Measurements from ENCODE around the gene NOXO1.
"Not testable (repeated sequence)": the region's sequence is repeated elsewhere in the genome, so short reads cannot be mapped to it uniquely, and the experiment has no call there.

The NOXO1 gene

DNA sequence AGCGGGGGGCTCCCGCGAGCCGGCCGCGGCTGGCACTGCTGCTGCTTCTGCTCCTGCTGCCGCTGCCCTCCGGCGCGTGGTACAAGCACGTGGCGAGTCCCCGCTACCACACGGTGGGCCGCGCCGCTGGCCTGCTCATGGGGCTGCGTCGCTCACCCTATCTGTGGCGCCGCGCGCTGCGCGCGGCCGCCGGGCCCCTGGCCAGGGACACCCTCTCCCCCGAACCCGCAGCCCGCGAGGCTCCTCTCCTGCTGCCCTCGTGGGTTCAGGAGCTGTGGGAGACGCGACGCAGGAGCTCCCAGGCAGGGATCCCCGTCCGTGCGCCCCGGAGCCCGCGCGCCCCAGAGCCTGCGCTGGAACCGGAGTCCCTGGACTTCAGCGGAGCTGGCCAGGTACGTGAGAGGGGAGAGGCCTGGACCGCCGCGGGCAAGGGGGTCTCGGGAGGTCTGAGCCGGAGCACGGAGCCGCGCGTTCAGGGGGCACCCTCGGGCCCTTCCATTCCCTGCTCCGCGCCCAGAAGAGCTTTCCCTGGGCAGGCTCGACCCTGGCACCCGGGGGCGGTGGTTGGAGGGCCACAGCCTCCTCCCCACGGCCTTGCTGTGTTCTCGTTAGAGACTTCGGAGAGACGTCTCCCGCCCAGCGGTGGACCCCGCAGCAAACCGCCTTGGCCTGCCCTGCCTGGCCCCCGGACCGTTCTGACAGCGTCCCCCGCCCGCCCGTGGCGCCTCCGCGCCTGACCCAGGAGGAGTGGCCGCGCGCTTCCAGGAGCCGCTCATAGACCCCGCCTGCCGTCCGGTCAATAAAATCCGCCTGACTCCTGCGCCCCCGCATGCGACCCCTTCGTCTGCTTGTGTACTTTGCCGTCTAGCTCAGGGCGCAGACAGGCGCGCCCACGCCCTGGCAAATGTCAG lies 38.9 kb upstream of the NOXO1 start:
- no peak for DNase-seq (ENCODE audit: low read depth)
- no peak overlapping the region for H3K4me3 ChIP-seq (ENCODE audit: low read depth, low read length)
- TF ChIP-seq, protein P1, sequence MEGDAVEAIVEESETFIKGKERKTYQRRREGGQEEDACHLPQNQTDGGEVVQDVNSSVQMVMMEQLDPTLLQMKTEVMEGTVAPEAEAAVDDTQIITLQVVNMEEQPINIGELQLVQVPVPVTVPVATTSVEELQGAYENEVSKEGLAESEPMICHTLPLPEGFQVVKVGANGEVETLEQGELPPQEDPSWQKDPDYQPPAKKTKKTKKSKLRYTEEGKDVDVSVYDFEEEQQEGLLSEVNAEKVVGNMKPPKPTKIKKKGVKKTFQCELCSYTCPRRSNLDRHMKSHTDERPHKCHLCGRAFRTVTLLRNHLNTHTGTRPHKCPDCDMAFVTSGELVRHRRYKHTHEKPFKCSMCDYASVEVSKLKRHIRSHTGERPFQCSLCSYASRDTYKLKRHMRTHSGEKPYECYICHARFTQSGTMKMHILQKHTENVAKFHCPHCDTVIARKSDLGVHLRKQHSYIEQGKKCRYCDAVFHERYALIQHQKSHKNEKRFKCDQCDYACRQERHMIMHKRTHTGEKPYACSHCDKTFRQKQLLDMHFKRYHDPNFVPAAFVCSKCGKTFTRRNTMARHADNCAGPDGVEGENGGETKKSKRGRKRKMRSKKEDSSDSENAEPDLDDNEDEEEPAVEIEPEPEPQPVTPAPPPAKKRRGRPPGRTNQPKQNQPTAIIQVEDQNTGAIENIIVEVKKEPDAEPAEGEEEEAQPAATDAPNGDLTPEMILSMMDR (IDR thresholded peaks at IDR 0.05; ENCODE audit: low read depth, low read length, missing control alignments) = no peak

DNA sequence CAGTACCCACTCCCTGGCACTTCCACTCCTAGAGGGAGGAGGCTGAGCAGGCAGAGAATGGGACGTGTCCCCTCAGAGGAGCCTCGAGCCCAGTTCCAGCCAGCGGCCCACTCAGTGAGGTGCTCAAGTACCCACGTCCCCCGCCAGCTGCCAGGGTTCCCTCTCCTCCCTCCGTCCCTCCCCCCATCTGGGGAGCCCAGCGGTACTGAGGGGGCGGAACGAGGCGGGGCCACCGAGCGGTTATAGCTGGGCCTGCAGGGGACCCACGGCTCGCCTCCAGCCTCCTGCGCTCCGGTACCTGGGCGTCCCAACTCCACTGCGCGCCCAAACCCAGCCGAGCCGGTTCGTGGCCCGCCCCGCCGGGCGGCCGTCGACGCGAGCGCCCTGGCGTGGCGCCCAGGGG lies 38.2 kb upstream of the NOXO1 start, which contains the start of gene NPW:
NPW (plus strand) TSS at position 268 of the 403 bp plus-strand sequence.
- H3K4me3 ChIP-seq (ENCODE audit: low read depth, low read length) = no peak within 1 kb of the TSS
- DNase-seq (ENCODE audit: low read depth) = no peak
- TF ChIP-seq, protein P1 (IDR thresholded peaks at IDR 0.05; ENCODE audit: low read depth, low read length, missing control alignments) = no peak

DNA sequence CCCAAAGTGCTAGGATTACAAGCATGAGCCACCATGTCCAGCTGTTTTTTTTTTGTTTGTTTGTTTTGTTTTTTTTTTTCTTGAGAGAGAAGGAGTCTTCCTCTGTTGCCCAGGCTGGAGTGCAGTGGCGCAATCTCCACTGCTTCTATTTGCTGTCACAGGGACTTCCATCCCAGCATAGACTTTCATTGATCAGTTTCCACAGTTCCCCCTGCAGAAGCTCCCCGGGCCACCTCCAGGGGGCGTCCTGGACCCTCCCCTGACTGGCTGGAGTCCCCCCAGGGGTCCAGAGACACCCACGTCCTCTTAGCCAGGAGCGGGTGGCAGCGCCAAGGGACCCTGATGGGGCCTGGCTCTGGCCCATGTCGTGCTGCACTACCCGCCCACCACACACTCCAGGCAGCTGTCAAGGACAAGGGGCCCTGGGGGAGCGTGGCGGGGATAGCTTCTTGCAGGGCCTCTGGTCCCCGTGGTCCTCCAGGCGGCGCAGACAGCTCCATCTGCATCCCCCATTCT lies 35.2 kb upstream of the NOXO1 start:
- DNase-seq (ENCODE audit: low read depth) = no peak
- no peak overlapping the region for H3K4me3 ChIP-seq (ENCODE audit: low read depth, low read length)
- TF ChIP-seq, protein P1 (IDR thresholded peaks at IDR 0.05; ENCODE audit: low read depth, low read length, missing control alignments) = peak; percentile 62

DNA sequence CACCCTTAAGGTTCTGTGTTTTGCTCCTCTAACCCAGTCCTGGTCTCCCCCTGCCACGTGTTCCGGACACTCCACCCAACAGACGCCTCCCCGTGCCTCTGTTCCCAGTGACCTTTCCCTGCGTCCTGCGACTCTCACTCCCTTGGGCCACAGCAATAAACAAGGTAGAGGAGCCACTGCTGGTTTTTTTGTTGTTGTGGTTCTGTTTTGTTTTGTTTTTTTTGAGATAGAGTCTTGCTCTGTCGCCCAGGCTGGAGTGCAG lies 34.6 kb upstream of the NOXO1 start:
- TF ChIP-seq, protein P1 (IDR thresholded peaks at IDR 0.05; ENCODE audit: low read depth, low read length, missing control alignments) = no peak
- DNase-seq (ENCODE audit: low read depth) = no peak
- H3K4me3 ChIP-seq (ENCODE audit: low read depth, low read length) = no peak overlapping the region

DNA sequence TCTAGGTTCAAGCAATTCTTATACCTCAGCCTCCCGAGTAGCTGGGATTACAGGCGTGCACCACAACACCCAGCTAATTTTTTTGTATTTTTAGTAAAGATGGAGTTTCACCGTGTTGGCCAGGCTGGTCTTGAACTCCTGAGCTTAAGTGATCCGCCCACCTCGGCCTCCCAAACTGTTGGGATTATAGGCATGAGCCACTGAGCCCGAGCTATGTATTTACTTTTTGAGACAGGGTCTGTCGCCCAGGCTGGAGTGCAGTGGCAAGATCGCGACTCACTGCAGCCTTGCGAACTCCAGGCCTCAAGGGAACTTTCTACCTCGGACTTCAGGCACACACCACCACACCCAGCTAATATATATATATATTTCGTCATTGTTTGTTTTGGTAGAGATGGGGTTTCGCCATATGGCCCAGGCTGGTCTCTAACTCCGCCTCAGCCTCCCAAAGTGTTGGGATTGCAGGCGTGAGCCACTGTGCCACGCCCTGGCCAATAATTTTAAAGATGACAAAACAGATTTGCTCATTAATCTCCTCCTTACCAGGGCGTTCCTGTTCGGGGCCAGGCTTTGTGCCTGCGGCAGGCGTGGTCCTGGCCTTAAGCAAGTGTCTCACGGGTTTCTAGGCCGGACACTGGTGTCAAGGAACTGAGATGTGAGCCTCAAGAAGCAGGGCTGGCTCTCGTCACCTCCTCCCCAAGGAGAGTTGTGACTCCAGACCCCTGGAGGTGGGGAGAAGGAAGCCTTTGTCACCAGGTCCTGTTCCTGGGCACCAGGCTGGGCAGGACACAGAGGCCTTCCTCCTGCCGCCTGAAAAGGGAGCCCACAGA lies 34.1 kb upstream of the NOXO1 start:
- H3K4me3 ChIP-seq (ENCODE audit: low read depth, low read length) = no peak overlapping the region
- DNase-seq (ENCODE audit: low read depth) = no peak
- TF ChIP-seq, protein P1 (IDR thresholded peaks at IDR 0.05; ENCODE audit: low read depth, low read length, missing control alignments) = no peak

DNA sequence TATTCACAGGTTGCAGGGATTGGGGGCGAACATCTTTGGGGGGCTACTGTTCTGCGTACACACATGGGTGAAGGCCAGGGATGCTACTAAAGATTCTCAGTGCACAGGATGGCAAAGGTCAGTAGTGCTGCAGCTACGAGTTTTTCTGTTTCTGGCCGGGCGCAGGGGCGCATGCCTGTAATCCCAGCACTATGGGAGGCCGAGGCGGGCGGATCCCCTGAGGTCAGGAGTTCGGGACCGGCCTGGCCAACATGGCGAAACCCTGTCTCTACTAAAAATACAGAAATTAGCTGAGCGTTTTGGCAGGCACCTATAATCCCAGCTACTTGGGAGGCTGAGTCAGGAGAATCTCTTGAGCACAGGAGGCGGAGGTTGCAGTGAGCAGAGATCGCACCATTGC lies 32.3 kb upstream of the NOXO1 start:
- no peak for DNase-seq (ENCODE audit: low read depth)
- H3K4me3 ChIP-seq (ENCODE audit: low read depth, low read length) = no peak overlapping the region
- TF ChIP-seq, protein P1 (IDR thresholded peaks at IDR 0.05; ENCODE audit: low read depth, low read length, missing control alignments) = no peak

DNA sequence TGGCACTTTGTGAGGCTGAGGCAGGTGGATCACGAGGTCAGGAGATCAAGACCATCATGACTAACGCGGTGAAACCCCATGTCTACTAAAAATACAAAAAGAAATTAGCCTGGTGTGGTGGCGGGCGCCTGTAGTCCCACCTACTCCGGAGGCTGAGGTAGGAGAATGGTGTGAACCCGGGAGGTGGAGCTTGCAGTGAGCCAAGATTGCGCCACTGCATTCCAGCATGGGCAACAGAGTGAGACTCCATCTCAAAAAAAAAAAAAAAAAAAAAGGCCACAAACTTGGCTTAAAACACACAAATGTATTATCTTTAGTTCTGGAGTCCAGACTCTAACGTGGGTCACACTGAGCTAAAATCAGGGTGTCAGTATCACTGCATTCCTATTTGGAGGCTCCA lies 30.5 kb upstream of the NOXO1 start:
- H3K4me3 ChIP-seq (ENCODE audit: low read depth, low read length); DNase-seq (ENCODE audit: low read depth): not testable (repeated sequence)

All from GM12864 (cell line).